Fibroblast of lung (primary cell): ENCODE results near the gene CNTFR.
A peak's percentile ranks its signal among the peaks of the same experiment; 100 is the strongest.

Source experiments
- CTCF ChIP-seq, 2 donors: IDR thresholded peaks in 1 of 2; conservative IDR thresholded peaks in 1 of 2; 1 replicate in 1 of 2; 2 replicates in 1 of 2; pipeline ENCODE4 v1.5.1; 2011 to 2012; ENCODE audit warnings: low read length in 2 of 2, control low read depth in 1 of 2, inconsistent platforms in 1 of 2, low read depth in 1 of 2, mild to moderate bottlenecking in 1 of 2
- EZH2 ChIP-seq: IDR thresholded peaks from 2 replicates; pipeline ENCODE4 v1.5.1; 2012; ENCODE audit warnings: low read length, control low read depth, mild to moderate bottlenecking; ENCODE audit errors: missing control alignments

DNA sequence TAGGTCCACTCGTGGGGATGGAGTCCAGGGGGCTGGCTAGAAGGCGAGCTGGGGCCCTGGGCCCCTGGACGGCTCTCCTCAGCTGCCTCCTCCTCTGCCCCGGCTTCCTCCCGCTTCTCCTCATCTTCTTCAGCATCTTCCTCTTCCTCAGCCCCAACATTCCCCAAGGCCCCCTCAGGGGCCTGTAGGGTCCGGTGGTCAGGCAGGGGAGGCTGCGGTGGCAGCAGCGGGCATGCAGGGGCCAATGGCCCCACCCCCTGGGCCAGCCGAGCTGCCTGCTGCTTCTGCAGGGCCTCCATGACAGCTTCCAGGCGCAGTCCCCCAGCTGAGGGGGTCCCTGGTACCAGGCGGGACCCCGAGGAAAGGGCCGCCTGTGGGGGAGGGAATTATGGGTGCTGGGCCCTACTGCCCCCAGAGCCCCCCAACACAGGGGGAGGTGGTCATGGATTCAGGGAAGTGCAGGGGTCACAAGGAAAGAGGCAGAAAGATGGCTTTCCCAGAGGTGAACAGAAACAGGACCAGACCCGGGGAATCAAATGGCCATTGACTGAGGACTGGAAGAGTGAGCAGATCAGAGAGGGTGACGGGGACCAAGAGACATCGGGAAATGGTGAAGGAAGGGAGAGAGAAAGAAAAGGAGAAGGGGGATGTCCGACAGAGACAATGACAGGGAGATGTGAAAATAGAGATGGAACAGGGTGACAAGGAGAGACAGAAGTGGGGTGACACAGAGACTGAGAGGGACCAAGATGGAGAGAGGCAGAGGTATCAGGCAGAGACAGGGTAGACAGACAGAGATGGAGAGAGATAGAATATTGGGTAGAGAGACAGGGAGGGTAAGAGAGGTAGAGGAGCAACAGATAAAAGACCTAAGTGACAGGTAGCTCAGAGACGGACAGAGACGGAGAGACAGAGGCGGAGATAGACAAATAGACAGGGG is 38.5 kb upstream of the CNTFR start:
- TF ChIP-seq CTCF (conservative IDR thresholded peaks at IDR 0.05 in 1 of 2, IDR thresholded peaks at IDR 0.05 in 1 of 2; ENCODE audit: low read depth in 1 of 2, low read length in 2 of 2) (no peak), EZH2 (peak; percentile 100)
